Left ventricle myocardium inferior (tissue), 1 donor: ENCODE results near the gene CHRM4. TPM values are rescaled to one million over a fixed set of nuclear protein-coding genes. Genes with fewer than 3 reads are reported as not detected.

Experiments
- DNase-seq: peaks from one replicate; pipeline ENCODE4 v3.0.0-alpha.2; 2020
- H3K27ac ChIP-seq: fragments of 200-600 bp; replicated peaks from 2 replicates; pipeline ENCODE4 v1.8.0; 2021
- H3K27me3 ChIP-seq: fragments of 200-600 bp; 2 replicates; pipeline ENCODE4 v1.8.0; 2021; ENCODE audit warnings: low read depth
- H3K36me3 ChIP-seq: fragments of 200-600 bp; 2 replicates; pipeline ENCODE4 v1.8.0; 2021
- H3K4me1 ChIP-seq: fragments of 200-600 bp; 2 replicates; pipeline ENCODE4 v1.8.0; 2021
- H3K4me3 ChIP-seq: fragments of 200-600 bp; 2 replicates; pipeline ENCODE4 v1.8.0; 2021; ENCODE audit warnings: mild to moderate bottlenecking, moderate library complexity
- H3K9me3 ChIP-seq: fragments of 200-600 bp; replicated peaks from 2 replicates; pipeline ENCODE4 v1.8.0; 2021
- CTCF ChIP-seq: fragments of 200-600 bp; IDR thresholded peaks from 2 replicates; pipeline ENCODE4 v1.8.0; 2021; ENCODE audit warnings: antibody characterized with exemption, mild to moderate bottlenecking, borderline replicate concordance
- intact Hi-C: fragments of 100-400 bp; cut with micrococcal nuclease; formaldehyde crosslinking; loops from one replicate; pipeline ENCODE4 v1.11.0; 2022
- long read RNA-seq: library from polyadenylated mRNA; unstranded; transcript quantifications from one replicate; pipeline ENCODE4 v2.0.0, GENCODE V29; 2021
- total RNA-seq: library from RNA; stranded (reverse); fragmentation: NEBNext Ultra II Directional; extraction: Animal tissue kit (Norgen Biotek cat#: 25700); gene quantifications from one replicate; pipeline ENCODE4 v1.2.1, GENCODE V29; 2021
- donor health status: DM: no; HTN: yes; CAD: no; lungs with severe emphysema.

Gene CHRM4
- not detected for total RNA-seq
- long read RNA-seq = 0 reads

- no peaks in the 10 kb centered on the region for H3K9me3 ChIP-seq
- intact Hi-C loops = no loop called here
- H3K36me3 ChIP-seq = peaks cover 11% of the 10 kb centered on the region
- peak; percentile 33 for TF ChIP-seq CTCF
- peaks cover 57% of the 10 kb centered on the region for H3K27me3 ChIP-seq
- peak within 1 kb of the TSS; percentile 63 for H3K4me3 ChIP-seq
- no peak within 1 kb of the TSS for H3K27ac ChIP-seq
- DNase-seq = no peak
- H3K4me1 ChIP-seq = peaks cover 44% of the 10 kb centered on the region
Measured at GRCh38 chr11:46391578-46392420, at the start of gene CHRM4. TSS of gene CHRM4 (minus strand) at chr11:46391776. CDS start at chr11:46386557, 5,219 bp downstream.

- Histone ChIP-seq H3K36me3 (peaks cover 38% of the 10 kb centered on the region), H3K27ac (peak overlapping the region; percentile 45), H3K27me3 (no peaks in the 10 kb centered on the region), H3K9me3 (no peaks in the 10 kb centered on the region), H3K4me1 (peaks cover 42% of the 10 kb centered on the region), H3K4me3 (no peak overlapping the region)
- no peak for DNase-seq
- intact Hi-C loops = no loop called here
- no peak for TF ChIP-seq CTCF
Measured at GRCh38 chr11:46438211-46438610, 46.6 kb upstream of the CHRM4 start.

GRCh38 chr11:46437122-46437689 lies 45.6 kb upstream of the CHRM4 start:
- no peak for TF ChIP-seq CTCF
- intact Hi-C loops = no loop called here
- no peak for DNase-seq
- Histone ChIP-seq H3K27ac (peak overlapping the region; percentile 45), H3K4me1 (peaks cover 42% of the 10 kb centered on the region), H3K27me3 (no peaks in the 10 kb centered on the region), H3K9me3 (no peaks in the 10 kb centered on the region), H3K36me3 (peaks cover 37% of the 10 kb centered on the region), H3K4me3 (no peak overlapping the region)

- TF ChIP-seq CTCF = no peak
- intact Hi-C loops = no loop called here
- H3K27ac ChIP-seq = no peak overlapping the region
- H3K27me3 ChIP-seq = no peaks in the 10 kb centered on the region
- no peak for DNase-seq
- H3K36me3 ChIP-seq = peaks cover 37% of the 10 kb centered on the region
- H3K4me1 ChIP-seq = peaks cover 42% of the 10 kb centered on the region
- H3K9me3 ChIP-seq = no peaks in the 10 kb centered on the region
- no peak overlapping the region for H3K4me3 ChIP-seq
Measured at GRCh38 chr11:46436113-46436512, 44.5 kb upstream of the CHRM4 start.

GRCh38 chr11:46435679-46436078 lies 44.1 kb upstream of the CHRM4 start:
- Histone ChIP-seq H3K36me3 (peaks cover 41% of the 10 kb centered on the region), H3K27ac (no peak overlapping the region), H3K4me3 (no peak overlapping the region), H3K9me3 (no peaks in the 10 kb centered on the region), H3K27me3 (no peaks in the 10 kb centered on the region), H3K4me1 (peaks cover 42% of the 10 kb centered on the region)
- intact Hi-C loops = no loop called here
- TF ChIP-seq CTCF = no peak
- no peak for DNase-seq
